PC-3 (cell line): ENCODE results near the gene PLXNA4. TPM values are rescaled to one million over a fixed set of nuclear protein-coding genes. Genes with fewer than 3 reads are reported as not detected.
A peak's percentile ranks its signal among the peaks of the same experiment; 100 is the strongest.

ENCODE experiments used
- ATAC-seq: fragments of 200-7000 bp; cut with Tn5 transposase; 2 replicates; pipeline ENCODE4 v1.9.1; 2020; ENCODE audit warnings: mild to moderate bottlenecking, moderate library complexity
- BruUV-seq: library from RNA; stranded (reverse); fragments of 400-500 nt; replicated peaks from 2 replicates; lab custom pipeline; 2021; lab: Mats Ljungman, UMichigan
- CTCF ChIA-PET: fragments of 300-600 bp; sonication (Branson Sonifier 250); formaldehyde crosslinking; loops from one replicate; lab custom pipeline; 2022; ENCODE audit warnings: antibody characterized with exemption; lab: Charles Lee
- POLR2A ChIA-PET: fragments of 300-600 bp; sonication (Branson Sonifier 250); formaldehyde crosslinking; loops from one replicate; lab custom pipeline; 2022; ENCODE audit warnings: antibody characterized with exemption; ENCODE audit not compliant: unreplicated experiment; lab: Charles Lee
- DNase-seq: peaks from one replicate; pipeline ENCODE4 v3.0.0-alpha.2; 2015
- H2AFZ ChIP-seq: fragments of 300-600 bp; sonication (generic); 2 replicates; pipeline ENCODE4 v1.6.0; 2016; ENCODE audit warnings: antibody characterized with exemption, low read length
- H3F3A ChIP-seq: fragments of 300-600 bp; sonication (generic); one replicate; pipeline ENCODE4 v1.6.0; 2017; ENCODE audit warnings: antibody characterized with exemption, low read length, control low read depth, mild to moderate bottlenecking; ENCODE audit not compliant: unreplicated experiment
- H3K27ac ChIP-seq: fragments of 300-600 bp; sonication (generic); 2 replicates; pipeline ENCODE4 v1.5.1; 2016; ENCODE audit warnings: mild to moderate bottlenecking, low read length
- H3K27me3 ChIP-seq: fragments of 300-600 bp; sonication (generic); 2 replicates; pipeline ENCODE4 v1.6.1; 2016; ENCODE audit warnings: low read length, mixed read lengths
- H3K36me3 ChIP-seq: fragments of 300-600 bp; sonication (generic); 2 replicates; pipeline ENCODE4 v1.6.1; 2016; ENCODE audit warnings: low read depth, mixed run types, low read length, mixed read lengths
- H3K4me1 ChIP-seq: fragments of 300-600 bp; sonication (generic); 2 replicates; pipeline ENCODE4 v1.5.1; 2016; ENCODE audit warnings: low read length; ENCODE audit not compliant: insufficient read depth
- H3K4me2 ChIP-seq: fragments of 300-600 bp; sonication (generic); 2 replicates; pipeline ENCODE4 v1.6.0; 2016; ENCODE audit warnings: low read length
- H3K4me3 ChIP-seq: fragments of 300-600 bp; sonication (generic); 2 replicates; pipeline ENCODE4 v1.5.1; 2016; ENCODE audit warnings: mild to moderate bottlenecking, low read length, mixed read lengths
- H3K79me2 ChIP-seq: fragments of 300-600 bp; sonication (generic); 2 replicates; pipeline ENCODE4 v1.6.1; 2017; ENCODE audit warnings: low read length, mixed read lengths
- H3K9ac ChIP-seq: fragments of 300-600 bp; sonication (generic); 2 replicates; pipeline ENCODE4 v1.6.0; 2016; ENCODE audit warnings: mild to moderate bottlenecking, low read length
- H3K9me2 ChIP-seq: fragments of 300-600 bp; sonication (generic); replicated peaks from 2 replicates; pipeline ENCODE4 v1.6.1; 2016; ENCODE audit warnings: mixed run types, low read length, mixed read lengths
- H3K9me3 ChIP-seq: fragments of 300-600 bp; sonication (generic); 2 replicates; pipeline ENCODE4 v1.6.1; 2016; ENCODE audit warnings: low read length, mixed read lengths
- H4K20me1 ChIP-seq: fragments of 300-600 bp; sonication (generic); 2 replicates; pipeline ENCODE4 v1.6.1; 2016; ENCODE audit warnings: low read length, mixed read lengths
- EZH2 ChIP-seq: fragments of 300-600 bp; sonication (generic); IDR thresholded peaks from one replicate; pipeline ENCODE4 v1.6.1; 2017; ENCODE audit warnings: antibody characterized with exemption, mild to moderate bottlenecking, low read length; ENCODE audit not compliant: unreplicated experiment
- EZH2phosphoT487 ChIP-seq: fragments of 300-600 bp; sonication (generic); IDR thresholded peaks from 2 replicates; pipeline ENCODE4 v1.6.1; 2018; ENCODE audit warnings: mild to moderate bottlenecking, antibody characterized with exemption, low read length, borderline replicate concordance
- intact Hi-C: fragments of 100-400 bp; cut with micrococcal nuclease; formaldehyde crosslinking; loops from 2 replicates; pipeline ENCODE4 v1.9.0; 2023
- total RNA-seq: library from RNA; depleted of rRNA; stranded (reverse); fragments of >200 nt; gene quantifications from 2 replicates; pipeline ENCODE4 v1.2.3, GENCODE V29; 2014
- TF ChIP-seq, protein P1 (sequence below): fragments of 300-600 bp; sonication (generic); conservative IDR thresholded peaks from 2 replicates; pipeline ENCODE4 v1.5.1; 2017; ENCODE audit warnings: antibody characterized with exemption, low read depth, mild to moderate bottlenecking, low read length

The PLXNA4 gene
- total RNA-seq, 1 experiment from 2014 or later: 1.2 TPM

DNA sequence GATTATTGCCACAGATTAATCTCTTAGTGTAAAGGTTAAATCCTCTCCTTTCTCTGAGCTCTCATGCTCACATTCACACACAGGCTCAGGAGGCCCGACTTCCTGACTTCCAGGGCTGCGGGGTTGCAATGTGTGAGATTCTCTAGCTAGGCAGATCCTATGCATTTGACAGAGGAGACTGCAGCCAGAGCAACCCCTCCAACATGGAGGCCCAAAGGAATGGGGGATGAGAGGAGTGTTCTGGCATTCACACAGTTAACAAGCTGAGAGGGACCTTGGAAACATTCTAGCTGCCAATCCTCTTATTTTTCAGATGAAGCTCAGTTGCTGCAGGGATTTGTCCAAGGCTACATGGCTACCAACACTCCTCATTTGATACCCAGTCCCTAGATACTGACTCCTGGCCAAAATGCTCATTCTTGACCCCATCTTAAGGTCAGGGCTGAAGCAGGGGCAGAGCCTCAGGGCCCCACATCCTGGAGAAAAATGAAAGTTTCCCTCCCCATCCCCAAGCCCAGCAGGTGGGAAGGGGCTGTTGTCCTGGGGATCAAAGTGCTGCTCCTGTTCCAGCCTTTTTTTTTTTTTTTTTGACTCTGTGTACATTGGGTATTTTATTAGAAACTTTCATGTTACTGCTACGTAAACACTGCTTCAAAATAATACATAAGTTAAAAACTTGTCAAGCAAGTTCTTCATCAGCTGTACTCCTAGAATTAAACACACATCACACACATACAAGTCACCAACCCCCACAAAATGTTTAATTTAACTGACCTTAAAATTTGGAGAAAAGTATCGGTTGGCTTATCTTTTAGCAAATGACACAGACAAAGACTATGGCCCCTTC, 325.6 kb downstream of the PLXNA4 start:
- ChIA-PET POLR2A (no interaction called here), CTCF (interaction anchor here (0.5 kb wide), 1 partner anchor 14 kb away, joined by 3 read pairs; no protein-coding TSS in a partner anchor)
- TF ChIP-seq EZH2: no peak
- TF ChIP-seq, protein P1, sequence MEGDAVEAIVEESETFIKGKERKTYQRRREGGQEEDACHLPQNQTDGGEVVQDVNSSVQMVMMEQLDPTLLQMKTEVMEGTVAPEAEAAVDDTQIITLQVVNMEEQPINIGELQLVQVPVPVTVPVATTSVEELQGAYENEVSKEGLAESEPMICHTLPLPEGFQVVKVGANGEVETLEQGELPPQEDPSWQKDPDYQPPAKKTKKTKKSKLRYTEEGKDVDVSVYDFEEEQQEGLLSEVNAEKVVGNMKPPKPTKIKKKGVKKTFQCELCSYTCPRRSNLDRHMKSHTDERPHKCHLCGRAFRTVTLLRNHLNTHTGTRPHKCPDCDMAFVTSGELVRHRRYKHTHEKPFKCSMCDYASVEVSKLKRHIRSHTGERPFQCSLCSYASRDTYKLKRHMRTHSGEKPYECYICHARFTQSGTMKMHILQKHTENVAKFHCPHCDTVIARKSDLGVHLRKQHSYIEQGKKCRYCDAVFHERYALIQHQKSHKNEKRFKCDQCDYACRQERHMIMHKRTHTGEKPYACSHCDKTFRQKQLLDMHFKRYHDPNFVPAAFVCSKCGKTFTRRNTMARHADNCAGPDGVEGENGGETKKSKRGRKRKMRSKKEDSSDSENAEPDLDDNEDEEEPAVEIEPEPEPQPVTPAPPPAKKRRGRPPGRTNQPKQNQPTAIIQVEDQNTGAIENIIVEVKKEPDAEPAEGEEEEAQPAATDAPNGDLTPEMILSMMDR: no peak
- no peak for TF ChIP-seq EZH2phosphoT487
- ATAC-seq (peak; percentile 56), DNase-seq (no peak)
- Histone ChIP-seq H3K27me3 (no peaks in the 10 kb centered on the region), H3K4me3 (no peak overlapping the region), H3K9me2 (no peaks in the 10 kb centered on the region), H3K9me3 (no peaks in the 10 kb centered on the region), H3K27ac (peak overlapping the region; percentile 68), H4K20me1 (no peaks in the 10 kb centered on the region), H3K79me2 (no peaks in the 10 kb centered on the region), H3K9ac (no peak overlapping the region; the same call in 1 of the 2 replicates), H3F3A (no peaks in the 10 kb centered on the region), H3K36me3 (no peaks in the 10 kb centered on the region), H2AFZ (no peak overlapping the region), H3K4me1 (peaks cover 29% of the 10 kb centered on the region), H3K4me2 (peak overlapping the region; percentile 66)
- no TSS peak for BruUV-seq
- intact Hi-C loops: loop anchor here (5.0 to 10.0 kb wide), 3 partner anchors 183 to 396 kb away; no protein-coding TSS in a partner anchor

DNA sequence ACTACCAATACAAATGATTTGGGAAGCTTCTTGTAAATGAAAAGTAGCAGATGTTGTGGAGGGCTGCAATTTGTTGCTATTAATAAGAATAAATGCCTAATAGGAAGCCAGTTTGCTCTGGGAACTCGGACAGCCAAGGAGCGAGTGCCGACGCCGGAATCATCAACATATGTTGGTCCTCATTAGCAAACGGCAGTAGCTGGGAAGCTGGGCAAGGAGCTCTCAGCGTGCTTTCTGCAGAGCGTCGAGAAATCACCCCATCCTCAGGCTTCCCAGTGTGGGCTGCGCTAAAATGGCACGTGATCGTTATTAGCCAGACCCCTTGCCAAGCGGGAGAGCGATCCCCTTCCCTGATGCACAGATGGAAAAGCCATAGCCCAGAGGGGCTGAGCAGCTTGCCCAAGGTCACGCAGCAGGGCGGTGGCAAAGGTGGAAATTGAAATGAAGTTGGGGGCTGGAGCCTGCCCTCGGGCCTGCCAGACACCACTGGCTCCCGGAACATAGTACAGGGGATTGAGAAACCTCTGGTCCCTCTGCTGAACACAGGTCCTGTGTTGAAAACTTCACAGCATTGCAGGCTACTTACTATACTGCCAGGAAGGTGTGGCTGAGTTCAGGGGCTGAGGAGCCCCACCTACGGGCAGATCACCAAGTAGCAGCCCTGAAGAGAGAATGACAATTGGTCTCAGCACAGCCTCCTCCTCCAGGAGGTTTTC, 326.9 kb downstream of the PLXNA4 start:
- TF ChIP-seq EZH2phosphoT487: no peak
- TF ChIP-seq, protein P1: peak; percentile 58
- ATAC-seq: peak; percentile 33
- Histone ChIP-seq H3K27ac (no peak overlapping the region), H3K4me2 (no peak overlapping the region), H4K20me1 (no peaks in the 10 kb centered on the region), H2AFZ (no peak overlapping the region), H3F3A (no peaks in the 10 kb centered on the region), H3K36me3 (no peaks in the 10 kb centered on the region), H3K9ac (no peak overlapping the region), H3K9me3 (no peaks in the 10 kb centered on the region), H3K79me2 (no peaks in the 10 kb centered on the region), H3K4me1 (peaks cover 29% of the 10 kb centered on the region), H3K9me2 (no peaks in the 10 kb centered on the region), H3K4me3 (no peak overlapping the region), H3K27me3 (no peaks in the 10 kb centered on the region)
- intact Hi-C loops: no loop called here
- POLR2A ChIA-PET: no interaction called here
- peak; percentile 38 for DNase-seq
- BruUV-seq: no TSS peak
- CTCF ChIA-PET: no interaction called here
